HepG2 (cell line): ENCODE results near the gene SP6. TPM values are rescaled to one million over a fixed set of nuclear protein-coding genes. Genes with fewer than 3 reads are reported as not detected.
A peak's percentile ranks its signal among the peaks of the same experiment; 100 is the strongest.

ENCODE experiments used
- ARID5B ChIP-seq: IDR thresholded peaks from 2 replicates; pipeline ENCODE4 v1.4.0; 2020; ENCODE audit warnings: mild to moderate bottlenecking, missing genetic modification reagents
- ATF7-NPFF ChIP-seq: sonication (generic); formaldehyde crosslinking; IDR thresholded peaks from 2 replicates; pipeline ENCODE4 v1.8.1; 2023; ENCODE audit warnings: mild to moderate bottlenecking, low read depth, missing genetic modification reagents, moderate library complexity
- ETV5 ChIP-seq: IDR thresholded peaks from 2 replicates; pipeline ENCODE4 v1.6.1; 2018; ENCODE audit warnings: missing biosample characterization, missing genetic modification reagents, inconsistent platforms, borderline replicate concordance
- FOSL1 ChIP-seq: sonication (generic); formaldehyde crosslinking; IDR thresholded peaks from 2 replicates; pipeline ENCODE4 v1.9.0; 2021; ENCODE audit warnings: missing genetic modification reagents, borderline replicate concordance
- FOXK1 ChIP-seq: sonication (generic); formaldehyde crosslinking; IDR thresholded peaks from 2 replicates; pipeline ENCODE4 v1.4.0; 2020; ENCODE audit warnings: low read depth, missing genetic modification reagents, borderline replicate concordance
- FOXM1 ChIP-seq: sonication (generic); formaldehyde crosslinking; IDR thresholded peaks from 2 replicates; pipeline ENCODE4 v1.5.0; 2020; ENCODE audit warnings: missing genetic modification reagents
- HMG20A ChIP-seq: IDR thresholded peaks from 2 replicates; pipeline ENCODE4 v1.6.1; 2016; ENCODE audit warnings: borderline replicate concordance
- HMG20B ChIP-seq: conservative IDR thresholded peaks from 2 replicates; pipeline ENCODE4 v1.6.1; 2016; ENCODE audit warnings: missing genetic modification reagents, missing compliant biosample characterization
- HNRNPK ChIP-seq: fragments of 200-400 bp; formaldehyde crosslinking; IDR thresholded peaks from 2 replicates; pipeline ENCODE4 v1.6.1; 2018; ENCODE audit warnings: low read length, low read depth, moderate library complexity, mild to moderate bottlenecking; ENCODE audit not compliant: poor library complexity, severe bottlenecking
- HNRNPLL ChIP-seq: fragments of 200-400 bp; formaldehyde crosslinking; IDR thresholded peaks from 2 replicates; pipeline ENCODE4 v1.6.1; 2017; ENCODE audit warnings: mild to moderate bottlenecking, low read depth, low read length; ENCODE audit not compliant: poor library complexity, severe bottlenecking
- KDM5B ChIP-seq: sonication (generic); formaldehyde crosslinking; IDR thresholded peaks from 2 replicates; pipeline ENCODE4 v1.4.0; 2020; ENCODE audit warnings: missing genetic modification reagents, mild to moderate bottlenecking, borderline replicate concordance
- NFKBIZ ChIP-seq: IDR thresholded peaks from 2 replicates; pipeline ENCODE4 v1.6.1; 2018; ENCODE audit warnings: missing genetic modification reagents, missing compliant biosample characterization
- NPAS2 ChIP-seq: sonication (generic); formaldehyde crosslinking; IDR thresholded peaks from 2 replicates; pipeline ENCODE4 v1.8.0; 2022; ENCODE audit warnings: mild to moderate bottlenecking, missing genetic modification reagents, borderline replicate concordance
- PAWR ChIP-seq: sonication (generic); formaldehyde crosslinking; IDR thresholded peaks from 2 replicates; pipeline ENCODE4 v1.4.0; 2020; ENCODE audit warnings: missing genetic modification reagents, mild to moderate bottlenecking, borderline replicate concordance
- RBM22 ChIP-seq: fragments of 200-400 bp; formaldehyde crosslinking; optimal IDR thresholded peaks from 2 replicates; pipeline ENCODE3; 2017; ENCODE audit warnings: mild to moderate bottlenecking, low read length, moderate library complexity
- RFXAP ChIP-seq: sonication (generic); formaldehyde crosslinking; IDR thresholded peaks from 2 replicates; pipeline ENCODE4 v1.4.0; 2020; ENCODE audit warnings: missing genetic modification reagents, borderline replicate concordance
- SPEN ChIP-seq: sonication (generic); formaldehyde crosslinking; IDR thresholded peaks from 2 replicates; pipeline ENCODE4 v1.5.1; 2020; ENCODE audit warnings: low read depth, mild to moderate bottlenecking, missing genetic modification reagents
- SRSF9 ChIP-seq: fragments of 200-400 bp; formaldehyde crosslinking; IDR thresholded peaks from 2 replicates; pipeline ENCODE4 v1.6.1; 2018; ENCODE audit warnings: borderline replicate concordance, mild to moderate bottlenecking, low read depth, low read length; ENCODE audit not compliant: insufficient read depth, poor library complexity, severe bottlenecking
- TBL1XR1 ChIP-seq: fragments of 150-350 bp; IDR thresholded peaks from 2 replicates; pipeline ENCODE4 v1.6.1; 2014; ENCODE audit warnings: borderline replicate concordance, low read length; ENCODE audit not compliant: partially characterized antibody
- ZFP1 ChIP-seq: IDR thresholded peaks from 2 replicates; pipeline ENCODE4 v1.6.1; 2016
- ZFX ChIP-seq: sonication (generic); formaldehyde crosslinking; IDR thresholded peaks from 2 replicates; pipeline ENCODE4 v1.4.0; 2020; ENCODE audit warnings: mild to moderate bottlenecking, low read depth, missing genetic modification reagents, moderate library complexity
- ZNF598 ChIP-seq: sonication (generic); formaldehyde crosslinking; IDR thresholded peaks from 2 replicates; pipeline ENCODE4 v1.5.1; 2020; ENCODE audit warnings: mild to moderate bottlenecking, missing genetic modification reagents, borderline replicate concordance
- ZNF781 ChIP-seq: sonication (generic); formaldehyde crosslinking; IDR thresholded peaks from 2 replicates; pipeline ENCODE4 v1.5.1; 2020; ENCODE audit warnings: borderline replicate concordance, mild to moderate bottlenecking, missing genetic modification reagents; ENCODE audit errors: not compliant biosample characterization
- polyA plus RNA-seq, 8 experiments: library from polyadenylated mRNA; depleted of rRNA in 3 of 8; stranded (reverse) in 7 of 8; unstranded in 1 of 8; fragments of >200 nt; fragmentation: Illumina TruSeq in 4 of 8; extraction: Trizol in 4 of 8; gene quantifications; 2 replicates each; pipeline versions ENCODE4 v1.2.1 to v1.2.3, GENCODE V29; 2011 to 2016; ENCODE audit warnings: low read depth in 4 of 8, missing spikeins in 1 of 8, mixed read lengths in 1 of 8; ENCODE audit not compliant: insufficient read depth in 1 of 8
- total RNA-seq, 5 experiments: library from RNA; depleted of rRNA; stranded (reverse); fragments of >200 nt; fragmentation: Illumina TruSeq; extraction: Trizol; gene quantifications; 2 replicates each; pipeline ENCODE4 v1.2.3, GENCODE V29; 2016; ENCODE audit warnings: low read depth in 1 of 5
- TF ChIP-seq, protein P1 (sequence below): IDR thresholded peaks from 2 replicates; pipeline ENCODE4 v1.6.1; 2016; ENCODE audit warnings: missing genetic modification reagents, missing compliant biosample characterization

SP6 gene
- total and polyA plus RNA-seq, 2 of the 13 experiments (the other 11 are each of a cell fraction or from before 2014, with no cell fraction given) = 0.07 TPM

- TF ChIP-seq RBM22 (no peak), ARID5B (peak; percentile 73), KDM5B (CRISPR knock-in tag) (peak; percentile 90; the same call in 1 of the 2 replicates), HMG20B (CRISPR knock-in tag) (0 out of 2 replicates have a peak, but pooled peaks have one; percentile 17), SRSF9 (no peak), FOXK1 (CRISPR knock-in tag) (no peak), FOXM1 (CRISPR knock-in tag) (no peak), ZNF598 (CRISPR knock-in tag) (peak; percentile 51; the same call in 1 of the 2 replicates), HNRNPLL (peak; percentile 97), ETV5 (CRISPR knock-in tag) (peak; percentile 50; the same call in 1 of the 2 replicates), ZNF781 (CRISPR knock-in tag) (no peak), NPAS2 (no peak), FOSL1 (CRISPR knock-in tag) (peak; percentile 48; the same call in 1 of the 2 replicates), RFXAP (CRISPR knock-in tag) (peak; percentile 57; the same call in 1 of the 2 replicates), ZFP1 (CRISPR knock-in tag) (0 out of 2 replicates have a peak, but pooled peaks have one; percentile 33), NFKBIZ (CRISPR knock-in tag) (0 out of 2 replicates have a peak, but pooled peaks have one; percentile 41), HMG20A (no peak; the same call in 1 of the 2 replicates), TBL1XR1 (no peak), ATF7-NPFF (peak; percentile 86), PAWR (CRISPR knock-in tag) (peak; percentile 44; the same call in 1 of the 2 replicates), SPEN (CRISPR knock-in tag) (peak; percentile 74), HNRNPK (peak; percentile 77), ZFX (CRISPR knock-in tag) (peak; percentile 80)
- TF ChIP-seq, protein P1, sequence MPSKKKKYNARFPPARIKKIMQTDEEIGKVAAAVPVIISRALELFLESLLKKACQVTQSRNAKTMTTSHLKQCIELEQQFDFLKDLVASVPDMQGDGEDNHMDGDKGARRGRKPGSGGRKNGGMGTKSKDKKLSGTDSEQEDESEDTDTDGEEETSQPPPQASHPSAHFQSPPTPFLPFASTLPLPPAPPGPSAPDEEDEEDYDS (CRISPR knock-in tag) = peak; percentile 76
Observed at GRCh38 chr17:47850692-47851573, at the start of gene SP6 (continued).
